ENCODE results near the gene LARP4B.

Gene LARP4B

DNA sequence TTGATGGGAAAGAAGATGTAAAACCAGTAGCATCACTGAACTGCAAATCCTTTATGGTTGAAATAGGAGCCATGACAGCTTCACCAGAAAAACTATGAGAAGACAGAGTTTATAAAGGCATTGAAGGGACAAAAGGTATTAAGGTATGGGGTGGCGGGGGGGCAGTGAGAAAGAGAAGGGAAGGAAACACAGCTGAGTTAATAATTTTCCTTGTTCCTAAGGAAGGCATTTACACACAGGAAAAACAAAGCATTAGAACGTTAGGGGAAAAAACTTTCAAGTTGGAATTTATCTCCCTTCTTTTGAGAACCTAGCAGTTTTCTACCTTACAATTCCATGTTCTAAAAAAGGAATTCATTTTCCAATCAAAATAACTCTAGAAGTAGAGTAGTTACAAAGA lies 4.4 kb downstream of the LARP4B start:
- in situ Hi-C loops (cut with HindIII; ENCODE audit: low sequenced_read_pairs) = no loop called here

DNA sequence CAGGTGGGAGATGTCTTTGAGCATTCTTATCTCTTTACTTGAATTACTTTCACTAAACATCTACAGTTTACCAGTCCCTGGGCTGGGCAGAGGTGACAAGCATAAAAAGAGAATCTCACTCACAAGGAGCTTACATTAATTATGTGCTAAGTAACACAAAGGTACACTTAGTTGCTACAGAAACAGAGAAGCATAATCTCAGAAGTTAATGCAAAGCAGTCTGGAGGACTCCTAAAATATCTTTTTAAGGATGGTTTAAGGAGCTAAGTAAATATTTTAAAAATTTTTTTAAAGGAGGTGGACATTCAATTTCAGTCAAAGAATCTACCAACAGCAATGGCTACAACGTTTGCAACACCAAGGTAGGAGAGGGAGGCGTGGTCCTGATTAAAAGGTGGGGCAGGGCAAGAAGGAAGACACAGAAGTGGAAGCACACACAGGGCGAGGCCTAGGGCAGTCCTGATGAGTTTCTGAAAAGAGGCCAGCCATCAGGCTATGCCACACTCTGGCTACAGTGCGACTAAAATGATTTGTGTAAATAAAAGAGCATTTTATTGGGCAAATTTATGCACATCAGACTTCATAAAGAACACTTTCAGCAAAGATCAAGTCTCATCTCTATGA lies 5.3 kb downstream of the LARP4B start:
- in situ Hi-C loops (cut with HindIII; ENCODE audit: low sequenced_read_pairs) = no loop called here

DNA sequence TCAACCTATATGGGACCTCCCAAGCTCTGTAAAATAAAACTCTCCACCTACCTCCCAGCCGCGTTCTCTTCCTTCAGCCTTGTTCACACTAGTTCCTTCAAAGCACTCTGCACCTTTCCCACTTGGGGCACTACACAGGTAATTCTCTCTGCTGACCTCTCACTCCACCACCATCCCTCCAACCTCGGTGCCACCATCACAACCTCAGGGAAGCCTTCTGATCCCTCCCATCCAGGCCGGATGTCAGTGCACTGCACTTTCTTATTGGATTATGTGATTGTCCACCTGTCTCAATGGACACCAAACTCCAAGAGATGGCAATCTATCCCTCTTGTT lies 7.0 kb downstream of the LARP4B start:
- in situ Hi-C loops (cut with HindIII; ENCODE audit: low sequenced_read_pairs) = no loop called here

DNA sequence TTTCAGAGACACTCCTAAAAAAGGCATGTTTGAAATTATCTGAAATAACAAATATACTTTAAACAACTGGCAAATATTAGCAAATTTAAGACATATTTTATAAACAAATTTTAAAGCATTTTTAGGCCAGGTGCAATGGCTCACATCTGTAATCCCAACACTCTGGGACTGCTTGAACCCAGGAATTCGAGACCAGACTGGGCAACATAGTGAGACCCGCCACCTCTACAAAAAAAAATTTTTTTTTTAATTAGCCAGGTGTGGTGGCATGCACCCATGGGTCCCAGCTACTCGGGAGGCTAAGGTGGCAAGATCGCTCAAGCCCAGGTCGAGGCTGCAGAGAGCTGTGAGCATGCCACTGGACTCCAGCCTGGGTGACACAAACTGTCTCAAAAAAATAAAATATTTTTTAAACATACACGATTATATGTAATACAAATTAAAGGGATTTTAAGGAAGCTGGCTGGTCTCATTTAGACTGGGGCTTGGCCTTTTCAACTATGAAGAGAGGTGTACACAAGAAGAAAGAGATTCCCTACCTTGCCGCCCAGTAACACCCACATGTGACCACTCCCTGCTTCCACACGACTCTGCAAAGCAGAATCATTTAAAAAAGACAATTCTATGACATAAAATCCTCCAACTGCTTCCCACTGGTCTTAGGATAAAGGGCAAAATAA lies 7.5 kb downstream of the LARP4B start:
- in situ Hi-C loops (cut with HindIII; ENCODE audit: low sequenced_read_pairs) = no loop called here

DNA sequence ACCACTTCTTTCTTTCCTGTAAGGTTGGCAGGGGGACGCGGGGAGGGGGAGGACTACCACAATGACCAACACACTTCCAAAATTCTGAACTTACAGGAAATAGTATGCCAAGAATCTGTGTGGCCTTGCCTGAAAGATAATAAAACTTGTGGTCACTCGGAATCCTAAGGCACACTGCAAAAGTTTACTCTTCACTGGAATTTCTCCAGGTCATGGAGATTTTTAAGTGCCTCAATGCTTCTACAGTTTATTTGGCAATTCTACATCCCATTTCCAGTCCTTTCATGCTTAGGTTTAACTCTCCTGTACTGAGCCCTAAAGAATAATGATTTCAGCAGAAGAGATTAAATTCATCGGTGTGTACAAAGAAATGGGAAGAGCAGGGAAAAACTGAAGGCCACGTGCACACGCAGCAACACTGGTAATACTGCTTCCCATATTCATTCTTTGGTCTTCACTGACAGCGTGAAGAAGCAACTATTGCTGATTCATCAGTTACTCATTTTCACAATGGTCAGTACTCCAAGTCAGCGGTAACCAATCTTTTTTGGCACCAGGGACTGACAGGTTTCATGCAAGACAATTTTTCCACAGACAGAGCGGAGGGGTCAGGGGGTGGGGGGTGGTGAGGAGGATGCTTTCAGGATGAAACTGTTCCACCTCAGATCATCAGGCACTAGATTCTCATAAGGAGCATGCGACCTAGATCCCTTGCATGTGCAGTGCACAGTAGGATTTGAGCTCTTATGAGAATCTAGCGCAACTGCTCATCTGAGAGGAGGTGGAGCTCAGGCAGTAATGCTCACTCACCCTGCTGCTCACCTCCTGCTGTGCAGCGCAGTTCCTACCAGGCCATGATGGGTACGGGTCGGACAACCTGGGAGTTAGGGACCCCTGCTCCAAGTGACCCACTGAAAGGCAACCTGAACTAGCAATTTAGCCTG lies 9.8 kb downstream of the LARP4B start:
- in situ Hi-C loops (cut with HindIII; ENCODE audit: low sequenced_read_pairs) = no loop called here

DNA sequence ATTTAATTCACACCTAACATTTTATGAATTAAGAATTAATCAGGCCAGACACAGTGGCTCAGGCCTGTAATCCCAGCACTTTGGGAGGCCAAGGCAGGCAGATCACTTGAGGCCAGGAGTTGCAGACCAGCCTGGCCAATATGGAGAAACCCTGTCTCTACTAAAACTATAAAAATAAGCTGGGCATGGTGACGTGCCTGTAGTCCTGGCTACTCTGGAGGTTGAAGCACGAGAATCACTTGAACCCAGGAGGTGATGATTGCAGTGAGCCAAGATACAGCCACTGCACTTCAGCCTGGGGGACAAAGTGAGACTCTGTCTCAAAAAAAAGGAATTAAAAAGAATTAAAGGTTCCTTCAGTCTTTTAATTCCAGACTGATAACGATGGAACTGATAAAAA lies 11.1 kb downstream of the LARP4B start:
- in situ Hi-C loops (cut with HindIII; ENCODE audit: low sequenced_read_pairs) = no loop called here

DNA sequence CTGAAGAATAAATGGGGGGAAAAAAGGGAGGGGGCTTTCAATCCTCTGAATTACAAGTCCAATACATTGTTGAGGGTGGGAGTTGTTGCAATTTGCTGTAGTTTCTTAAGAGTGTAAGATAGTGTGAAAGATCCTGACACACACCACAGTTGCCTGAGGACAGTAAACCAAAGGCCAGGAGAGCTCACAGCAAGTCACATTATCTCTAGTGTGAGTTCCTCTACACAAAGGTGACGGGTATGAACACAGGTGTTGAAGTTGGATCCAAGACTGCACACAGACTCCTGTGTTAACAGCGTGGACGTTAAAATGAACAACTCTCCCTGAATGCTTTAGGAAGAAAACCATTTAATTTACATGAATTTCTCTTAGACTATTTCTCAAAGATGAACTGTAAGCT lies 12.0 kb downstream of the LARP4B start:
- in situ Hi-C loops (cut with HindIII; ENCODE audit: low sequenced_read_pairs) = loop anchor here (5.0 kb wide), 1 partner anchor 37 kb away; no protein-coding TSS in a partner anchor

DNA sequence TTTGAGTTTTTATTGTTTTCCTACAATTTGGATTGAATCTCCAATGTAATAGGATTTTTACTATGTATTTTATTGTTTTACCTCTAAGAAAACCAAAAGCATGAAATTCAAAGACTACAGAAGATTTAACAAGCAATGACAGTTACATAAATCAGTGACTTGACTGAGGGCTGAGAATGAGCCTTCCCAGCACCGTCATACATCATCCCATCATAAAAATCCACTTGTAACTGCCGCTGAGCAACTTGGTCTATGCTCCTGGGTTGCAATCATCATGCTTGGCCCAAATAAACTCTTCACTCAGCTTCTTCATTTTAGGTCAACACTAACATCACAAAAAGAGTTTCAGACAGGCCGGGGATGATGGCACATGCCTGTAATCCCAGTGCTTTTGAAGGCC lies 13.5 kb downstream of the LARP4B start:
- in situ Hi-C loops (cut with HindIII; ENCODE audit: low sequenced_read_pairs) = loop anchor here (5.0 kb wide), 1 partner anchor 36 kb away; no protein-coding TSS in a partner anchor

DNA sequence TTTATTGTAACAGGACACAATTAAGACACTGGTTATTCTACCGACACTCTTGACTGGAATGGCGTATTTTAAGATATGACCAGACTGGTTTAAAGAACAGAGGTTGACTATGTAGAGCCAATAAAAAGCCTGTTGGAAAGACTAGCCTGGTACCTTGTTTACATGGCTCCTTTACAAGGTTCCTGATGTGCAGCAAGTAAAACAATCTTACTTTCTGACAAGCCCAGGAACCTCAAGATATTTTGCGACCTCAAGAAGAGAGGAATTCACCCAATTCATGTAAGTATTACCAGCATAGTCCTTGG lies 14.1 kb downstream of the LARP4B start:
- in situ Hi-C loops (cut with HindIII; ENCODE audit: low sequenced_read_pairs) = loop anchor here (5.0 kb wide), 1 partner anchor 35 kb away; no protein-coding TSS in a partner anchor

DNA sequence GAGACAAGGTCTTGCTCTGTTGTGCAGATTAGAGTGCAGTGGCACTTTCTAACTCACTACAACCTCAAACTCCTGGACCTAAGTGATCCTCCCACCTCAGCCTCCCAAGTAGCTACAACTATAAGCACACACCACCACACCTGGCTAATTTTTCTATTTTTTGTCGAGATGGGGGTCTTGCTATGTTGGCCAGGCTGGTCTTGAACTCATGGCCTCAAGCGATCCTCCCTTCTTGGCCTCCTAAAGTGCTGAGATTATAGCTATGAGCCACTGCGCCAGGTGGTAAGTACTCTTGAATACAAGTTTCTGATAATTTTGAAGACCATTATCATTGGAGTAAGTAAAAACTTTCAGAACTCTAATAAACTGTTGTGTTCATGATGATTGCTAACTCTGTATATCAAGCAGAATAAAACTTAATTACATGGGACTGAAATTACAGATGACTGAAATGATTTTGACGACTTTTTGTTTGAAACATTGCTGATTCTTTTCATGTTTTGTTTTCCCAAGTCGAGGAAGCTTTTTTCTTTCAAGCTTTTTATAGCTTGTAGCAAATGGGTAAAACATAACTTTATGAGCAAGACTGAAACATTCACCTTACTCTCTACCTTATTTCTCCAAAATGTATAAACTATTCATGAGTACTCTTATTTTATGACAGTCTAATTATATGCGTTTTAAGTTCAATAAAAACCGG lies 14.6 kb downstream of the LARP4B start:
- in situ Hi-C loops (cut with HindIII; ENCODE audit: low sequenced_read_pairs) = loop anchor here (5.0 kb wide), 1 partner anchor 35 kb away; no protein-coding TSS in a partner anchor

DNA sequence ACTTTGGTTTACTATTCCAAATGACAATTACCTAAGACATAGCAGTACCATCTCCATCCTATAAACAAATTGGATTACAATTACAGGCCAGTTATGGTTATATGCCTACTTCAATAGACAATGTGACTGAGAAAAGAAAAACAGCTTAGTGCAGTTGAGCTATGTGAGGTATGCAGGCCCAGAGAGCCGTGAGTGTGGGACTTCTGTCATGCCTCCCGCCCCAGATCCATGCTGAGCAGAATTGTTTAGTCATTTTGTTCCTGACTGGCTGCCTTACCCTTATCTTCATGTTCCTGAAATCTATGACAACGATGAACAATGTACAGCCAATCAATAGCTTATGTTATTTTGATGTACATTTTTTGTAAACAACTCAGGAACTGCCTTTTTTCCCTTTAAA lies 21.7 kb downstream of the LARP4B start:
- in situ Hi-C loops (cut with HindIII; ENCODE audit: low sequenced_read_pairs) = no loop called here

DNA sequence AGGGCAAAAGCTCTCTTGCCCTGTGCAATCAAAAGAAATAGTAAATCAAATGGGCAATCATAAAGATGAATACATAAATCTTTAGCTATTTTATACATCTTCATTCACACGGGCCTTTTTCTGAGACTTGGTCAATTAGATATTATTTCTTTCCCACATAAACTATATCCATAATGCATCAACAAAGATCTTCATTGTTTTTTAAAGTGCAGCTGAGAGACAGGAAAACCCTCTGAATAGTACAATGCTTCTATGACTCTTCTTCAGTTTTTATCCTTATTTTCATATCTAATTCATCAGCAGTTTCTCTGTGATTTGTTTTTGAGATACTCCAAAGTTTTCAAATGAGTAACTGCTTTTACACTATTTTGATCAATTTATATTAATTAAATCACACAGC lies 25.5 kb downstream of the LARP4B start:
- in situ Hi-C loops (cut with HindIII; ENCODE audit: low sequenced_read_pairs) = no loop called here

DNA sequence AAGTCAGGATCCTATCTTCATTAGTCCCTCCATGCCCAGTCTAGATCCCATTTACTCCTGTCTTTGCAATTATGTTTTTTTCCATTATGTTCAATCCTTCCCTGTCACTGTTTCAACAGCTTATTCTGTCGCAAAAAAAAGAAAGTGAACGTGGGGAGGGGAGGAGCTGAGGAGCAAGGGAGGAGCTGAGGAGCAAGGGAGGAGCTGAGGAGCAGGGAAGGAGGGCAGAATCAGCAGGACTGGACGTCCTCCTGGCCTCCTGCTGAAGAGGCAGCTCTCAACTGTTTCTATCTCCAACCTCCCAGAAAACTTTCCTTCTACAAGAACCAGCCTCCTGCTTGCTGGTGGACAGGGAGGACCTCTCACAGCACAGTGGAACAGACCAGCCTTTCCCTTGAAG lies 26.0 kb downstream of the LARP4B start:
- in situ Hi-C loops (cut with HindIII; ENCODE audit: low sequenced_read_pairs) = no loop called here

DNA sequence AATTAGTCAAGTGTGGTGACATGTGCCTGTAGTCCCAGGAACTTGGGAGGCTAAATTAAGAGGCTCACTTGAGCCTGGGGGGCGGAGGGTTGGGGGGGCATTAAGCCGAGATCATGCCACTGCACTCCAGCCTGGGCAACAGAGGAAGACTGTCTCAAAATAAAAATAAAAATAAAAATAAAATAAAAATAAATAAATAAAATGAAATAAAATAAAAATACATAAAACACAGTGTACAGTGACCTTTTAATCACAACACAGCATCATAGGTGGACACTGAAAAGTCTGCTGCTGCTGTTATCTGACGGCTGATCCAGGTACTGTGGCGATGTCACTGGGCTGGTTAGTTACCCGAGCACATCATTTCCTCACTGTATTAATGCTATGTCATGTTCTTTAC lies 27.1 kb downstream of the LARP4B start:
- in situ Hi-C loops (cut with HindIII; ENCODE audit: low sequenced_read_pairs) = no loop called here

DNA sequence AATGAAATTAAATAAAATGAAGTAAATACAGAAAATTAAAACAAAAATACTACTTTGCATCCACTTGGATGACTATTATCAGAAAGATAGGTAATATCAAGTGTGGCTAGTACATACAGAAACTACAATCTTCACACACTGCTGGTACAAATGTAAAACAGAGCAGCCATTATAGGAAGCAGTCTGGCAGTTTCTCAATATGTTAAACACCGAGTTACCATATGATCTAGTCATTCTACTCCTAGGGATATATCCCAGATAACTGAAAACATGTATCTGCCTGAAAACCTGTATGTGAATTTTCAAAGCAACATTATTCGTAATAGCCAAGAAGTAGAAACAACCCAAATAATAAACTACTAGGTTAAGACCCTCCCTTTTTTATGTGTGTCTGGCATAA lies 33.4 kb downstream of the LARP4B start:
- in situ Hi-C loops (cut with HindIII; ENCODE audit: low sequenced_read_pairs) = no loop called here

DNA sequence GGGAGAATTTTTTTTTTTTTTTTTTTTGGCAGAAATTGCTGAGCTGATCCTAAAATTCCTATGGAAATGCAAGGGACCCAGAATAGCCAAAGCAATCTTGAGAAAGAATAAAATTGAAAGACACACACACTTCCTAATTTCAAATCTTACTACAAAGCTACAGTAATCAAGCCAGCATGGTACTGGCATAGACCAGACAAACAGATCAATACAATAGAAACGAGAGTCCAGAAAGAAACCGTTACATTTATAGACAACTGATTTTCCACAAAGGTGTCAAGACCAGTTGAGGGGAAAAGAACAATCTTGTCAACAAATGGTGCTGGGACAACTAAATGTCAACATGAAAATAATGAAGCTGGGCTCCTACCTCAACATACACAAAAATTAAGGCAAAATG lies 34.5 kb downstream of the LARP4B start:
- in situ Hi-C loops (cut with HindIII; ENCODE audit: low sequenced_read_pairs) = no loop called here

DNA sequence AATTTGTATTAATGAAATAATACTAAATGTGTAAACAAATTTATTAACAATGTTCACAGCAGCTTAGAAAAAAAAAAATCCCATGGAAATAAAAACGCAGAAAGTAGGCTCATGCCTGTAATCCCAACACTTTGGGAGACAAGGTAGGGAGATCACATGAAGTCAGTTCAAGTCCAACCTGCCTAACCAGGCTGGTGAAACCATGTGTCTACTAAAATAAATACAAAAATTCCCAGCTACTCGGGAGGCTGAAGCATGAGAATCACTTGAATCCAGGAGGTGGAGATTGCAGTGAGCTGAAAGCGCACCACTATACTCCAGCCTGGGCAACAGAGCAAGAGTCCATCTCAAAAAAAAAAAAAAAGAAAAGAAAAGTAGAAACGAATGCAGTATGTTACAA lies 36.2 kb downstream of the LARP4B start:
- in situ Hi-C loops (cut with HindIII; ENCODE audit: low sequenced_read_pairs) = no loop called here

DNA sequence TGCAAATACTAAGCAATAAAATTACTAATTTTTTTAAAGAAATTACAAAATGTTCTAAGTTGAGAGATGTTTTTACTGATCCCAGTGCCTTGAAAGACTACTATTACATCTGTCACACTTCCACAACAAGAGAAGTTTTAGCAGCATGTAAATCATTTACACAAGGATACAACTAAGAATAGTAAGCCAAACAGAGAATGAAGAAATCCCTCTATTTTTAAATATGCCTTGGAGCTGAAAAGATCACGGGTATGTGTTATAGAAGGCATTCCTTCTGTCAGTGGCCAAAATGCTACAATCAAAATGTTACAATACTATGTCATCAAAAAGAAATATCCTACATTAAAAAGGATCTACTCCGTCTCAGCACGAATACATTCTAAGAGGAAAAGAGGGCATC lies 52.6 kb downstream of the LARP4B start:
- in situ Hi-C loops (cut with HindIII; ENCODE audit: low sequenced_read_pairs) = no loop called here

DNA sequence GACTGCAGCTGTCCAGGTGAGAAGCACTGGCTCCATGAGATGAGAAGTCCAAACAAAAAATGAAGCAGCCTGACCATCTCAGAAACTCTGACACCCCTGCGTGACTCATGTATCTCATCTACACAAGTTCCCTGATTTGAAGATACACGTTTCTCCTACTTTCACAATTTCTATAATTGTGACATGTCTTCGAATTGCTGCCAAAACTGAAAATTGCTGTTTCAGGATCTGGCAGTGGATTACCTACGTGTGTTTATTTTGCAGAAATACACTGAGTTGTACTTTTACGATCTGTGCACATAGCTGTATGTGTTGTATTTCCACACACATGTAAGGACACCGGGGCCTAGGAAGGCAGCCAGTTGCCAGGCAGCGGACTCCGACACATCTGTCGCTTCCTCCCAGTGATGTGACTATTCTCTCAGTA lies 53.2 kb downstream of the LARP4B start:
- in situ Hi-C loops (cut with HindIII; ENCODE audit: low sequenced_read_pairs) = no loop called here

DNA sequence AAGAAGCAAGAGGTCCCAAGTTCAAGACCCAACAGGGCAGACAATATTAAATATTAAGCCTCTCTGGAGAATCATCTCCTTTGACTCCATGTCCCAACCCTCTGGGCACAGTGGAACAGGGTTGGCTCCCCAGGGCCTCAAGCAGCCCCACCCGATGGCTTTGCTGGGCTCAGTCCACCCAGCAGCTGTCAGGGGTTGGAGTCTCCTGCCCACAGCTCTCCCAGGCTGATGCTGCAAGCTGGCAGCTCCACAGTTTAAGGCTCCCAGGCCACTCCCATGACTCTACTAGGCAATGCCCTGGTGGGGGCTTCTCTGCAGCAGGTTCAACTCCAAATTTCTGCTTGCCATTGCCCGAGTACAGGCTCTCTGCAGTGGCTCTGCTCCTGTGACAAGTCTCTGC lies 55.1 kb downstream of the LARP4B start:
- in situ Hi-C loops (cut with HindIII; ENCODE audit: low sequenced_read_pairs) = no loop called here

DNA sequence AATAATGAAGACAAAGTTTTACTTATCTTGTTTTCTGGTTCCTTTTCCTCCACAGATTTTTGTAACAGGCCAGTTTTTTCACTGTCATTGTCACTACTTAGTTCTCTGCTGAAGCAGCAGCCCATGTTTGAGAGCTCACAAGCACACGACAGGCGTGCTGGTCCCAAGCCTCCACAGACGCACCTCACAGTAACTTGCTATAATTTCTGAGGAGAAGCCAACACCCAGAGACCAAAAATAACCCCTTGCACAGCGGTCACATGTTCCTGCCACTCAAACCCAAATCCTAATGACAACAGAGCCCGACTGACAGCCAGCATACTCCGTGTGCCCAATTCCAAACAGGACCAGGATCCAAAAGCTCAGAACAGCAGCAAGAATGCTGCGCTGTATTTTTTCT lies 58.5 kb downstream of the LARP4B start:
- in situ Hi-C loops (cut with HindIII; ENCODE audit: low sequenced_read_pairs) = no loop called here

Measured in endothelial cell of hepatic sinusoid (primary cell).